ENCODE results near the gene ENPP6.

Gene ENPP6

GRCh38 chr4:184252136-184253071 lies 34.7 kb upstream of the ENPP6 start:
- Histone ChIP-seq H3K9me2 (replicated peaks; ENCODE audit: insufficient read depth, low read length) (no peaks in the 10 kb centered on the region), H3F3A (ENCODE audit: insufficient read depth, low read length) (no peaks in the 10 kb centered on the region)
- no peak for TF ChIP-seq EZH2 (optimal IDR thresholded peaks at IDR 0.05; ENCODE audit: low read depth, low read length)
- no peak for TF ChIP-seq EZH2phosphoT487 (IDR thresholded peaks at IDR 0.05; ENCODE audit: low read length)
- TF ChIP-seq, protein P1, sequence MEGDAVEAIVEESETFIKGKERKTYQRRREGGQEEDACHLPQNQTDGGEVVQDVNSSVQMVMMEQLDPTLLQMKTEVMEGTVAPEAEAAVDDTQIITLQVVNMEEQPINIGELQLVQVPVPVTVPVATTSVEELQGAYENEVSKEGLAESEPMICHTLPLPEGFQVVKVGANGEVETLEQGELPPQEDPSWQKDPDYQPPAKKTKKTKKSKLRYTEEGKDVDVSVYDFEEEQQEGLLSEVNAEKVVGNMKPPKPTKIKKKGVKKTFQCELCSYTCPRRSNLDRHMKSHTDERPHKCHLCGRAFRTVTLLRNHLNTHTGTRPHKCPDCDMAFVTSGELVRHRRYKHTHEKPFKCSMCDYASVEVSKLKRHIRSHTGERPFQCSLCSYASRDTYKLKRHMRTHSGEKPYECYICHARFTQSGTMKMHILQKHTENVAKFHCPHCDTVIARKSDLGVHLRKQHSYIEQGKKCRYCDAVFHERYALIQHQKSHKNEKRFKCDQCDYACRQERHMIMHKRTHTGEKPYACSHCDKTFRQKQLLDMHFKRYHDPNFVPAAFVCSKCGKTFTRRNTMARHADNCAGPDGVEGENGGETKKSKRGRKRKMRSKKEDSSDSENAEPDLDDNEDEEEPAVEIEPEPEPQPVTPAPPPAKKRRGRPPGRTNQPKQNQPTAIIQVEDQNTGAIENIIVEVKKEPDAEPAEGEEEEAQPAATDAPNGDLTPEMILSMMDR (IDR thresholded peaks at IDR 0.05; ENCODE audit: low read length): no peak

GRCh38 chr4:184251670-184251980 lies 34.0 kb upstream of the ENPP6 start:
- no peak overlapping the region for H2AFZ ChIP-seq (ENCODE audit: low read length)
- no peak overlapping the region for H3K4me2 ChIP-seq (ENCODE audit: low read depth, low read length)
- H3F3A ChIP-seq (ENCODE audit: insufficient read depth, low read length): no peaks in the 10 kb centered on the region
- no peak overlapping the region for H3K9ac ChIP-seq (ENCODE audit: low read length)
- no peak overlapping the region for H3K4me3 ChIP-seq (ENCODE audit: low read length)
- H4K20me1 ChIP-seq (ENCODE audit: insufficient read depth, low read length): no peaks in the 10 kb centered on the region
- no peaks in the 10 kb centered on the region for H3K9me2 ChIP-seq (replicated peaks; ENCODE audit: insufficient read depth, low read length)
- H3K36me3 ChIP-seq (replicated peaks; ENCODE audit: insufficient read depth, low read length): no peaks in the 10 kb centered on the region
- TF ChIP-seq, protein P1 (IDR thresholded peaks at IDR 0.05; ENCODE audit: low read length): no peak
- TF ChIP-seq EZH2phosphoT487 (IDR thresholded peaks at IDR 0.05; ENCODE audit: low read length) (no peak), EZH2 (optimal IDR thresholded peaks at IDR 0.05; ENCODE audit: low read depth, low read length) (no peak)
- H3K27ac ChIP-seq (ENCODE audit: low read length): no peak overlapping the region
- no peaks in the 10 kb centered on the region for H3K4me1 ChIP-seq (ENCODE audit: low read length)
- H3K79me2 ChIP-seq (ENCODE audit: low read length): no peaks in the 10 kb centered on the region
- H3K27me3 ChIP-seq (replicated peaks; ENCODE audit: insufficient read depth, low read length): no peaks in the 10 kb centered on the region
- no peak for DNase-seq
- H3K9me3 ChIP-seq (replicated peaks; ENCODE audit: insufficient read depth, low read length): no peaks in the 10 kb centered on the region

More at GRCh38 chr4:184252136-184253071, 34.7 kb upstream of the ENPP6 start:
- Histone ChIP-seq H3K79me2 (ENCODE audit: low read length) (no peaks in the 10 kb centered on the region), H3K9ac (ENCODE audit: low read length) (no peak overlapping the region), H2AFZ (ENCODE audit: low read length) (no peak overlapping the region), H3K9me3 (replicated peaks; ENCODE audit: insufficient read depth, low read length) (no peaks in the 10 kb centered on the region), H3K4me2 (ENCODE audit: low read depth, low read length) (no peak overlapping the region), H3K27me3 (replicated peaks; ENCODE audit: insufficient read depth, low read length) (no peaks in the 10 kb centered on the region), H3K36me3 (replicated peaks; ENCODE audit: insufficient read depth, low read length) (no peaks in the 10 kb centered on the region), H3K4me1 (ENCODE audit: low read length) (no peaks in the 10 kb centered on the region), H4K20me1 (ENCODE audit: insufficient read depth, low read length) (no peaks in the 10 kb centered on the region), H3K4me3 (ENCODE audit: low read length) (no peak overlapping the region), H3K27ac (ENCODE audit: low read length) (no peak overlapping the region)
- DNase-seq: no peak

DNA sequence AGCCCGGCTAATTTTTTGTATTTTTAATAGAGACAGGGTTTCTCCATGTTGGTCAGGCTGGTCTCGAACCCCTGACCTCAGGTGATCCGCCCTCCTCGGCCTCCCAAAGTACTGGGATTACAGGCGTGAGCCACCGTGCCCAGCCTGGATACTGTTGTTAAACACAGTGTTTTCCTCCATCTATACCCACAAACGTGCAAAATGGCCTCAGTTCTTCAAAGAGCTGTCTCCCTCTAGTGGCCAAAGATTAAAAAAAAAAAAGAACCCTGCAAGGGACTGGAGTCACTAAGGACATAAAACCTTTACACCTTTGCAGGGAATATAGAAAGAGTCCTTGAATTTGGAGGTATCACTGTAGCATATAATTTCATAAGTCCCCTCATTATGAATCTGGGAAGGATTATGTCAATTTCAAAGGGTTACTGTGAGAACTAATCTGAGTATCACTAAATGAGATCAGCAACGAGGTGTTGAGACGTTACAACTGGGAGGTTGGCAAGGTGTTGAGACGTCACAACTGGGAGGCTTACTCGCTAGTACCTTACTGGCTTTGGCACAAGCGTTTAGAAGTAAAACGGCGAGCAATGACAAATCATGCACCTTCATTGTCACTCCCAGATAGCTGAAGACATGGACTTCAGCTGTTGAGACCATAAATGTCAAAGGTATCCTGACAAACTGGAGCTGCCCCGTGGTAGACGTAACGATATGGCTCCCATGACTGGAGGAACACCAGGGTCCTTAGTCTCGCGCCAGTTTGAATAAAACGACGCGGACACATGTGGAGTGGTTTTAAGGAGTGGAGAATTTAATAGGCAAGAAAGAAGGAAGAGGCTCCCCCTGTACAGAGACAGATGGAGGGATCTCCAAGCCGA lies 33.4 kb upstream of the ENPP6 start:
- no peak overlapping the region for H3K4me3 ChIP-seq (ENCODE audit: low read length)
- no peaks in the 10 kb centered on the region for H4K20me1 ChIP-seq (ENCODE audit: insufficient read depth, low read length)
- H3K4me1 ChIP-seq (ENCODE audit: low read length): 0 out of 2 replicates have a peak, but pooled peaks cover 3% of the 10 kb centered on the region
- no peaks in the 10 kb centered on the region for H3K27me3 ChIP-seq (replicated peaks; ENCODE audit: insufficient read depth, low read length)
- H3K27ac ChIP-seq (ENCODE audit: low read length): no peak overlapping the region
- H3F3A ChIP-seq (ENCODE audit: insufficient read depth, low read length): no peaks in the 10 kb centered on the region
- H3K9me2 ChIP-seq (replicated peaks; ENCODE audit: insufficient read depth, low read length): no peaks in the 10 kb centered on the region
- peak; percentile 69 for DNase-seq
- H3K79me2 ChIP-seq (ENCODE audit: low read length): no peaks in the 10 kb centered on the region
- H3K36me3 ChIP-seq (replicated peaks; ENCODE audit: insufficient read depth, low read length): no peaks in the 10 kb centered on the region
- H2AFZ ChIP-seq (ENCODE audit: low read length): no peak overlapping the region
- no peak for TF ChIP-seq EZH2phosphoT487 (IDR thresholded peaks at IDR 0.05; ENCODE audit: low read length)
- TF ChIP-seq, protein P1 (IDR thresholded peaks at IDR 0.05; ENCODE audit: low read length): peak; percentile 59
- H3K9me3 ChIP-seq (replicated peaks; ENCODE audit: insufficient read depth, low read length): no peaks in the 10 kb centered on the region
- no peak overlapping the region for H3K9ac ChIP-seq (ENCODE audit: low read length)
- no peak overlapping the region for H3K4me2 ChIP-seq (ENCODE audit: low read depth, low read length)
